Hepatocyte (in vitro differentiated cells): ENCODE measurements around the gene TNFSF11. TPM values are rescaled to one million over a fixed set of nuclear protein-coding genes. Genes with fewer than 3 reads are reported as not detected.

ENCODE experiments used
- DNase-seq: peaks from one replicate; pipeline ENCODE4 v3.0.0-alpha.2; 2016; ENCODE audit warnings: low spot score
- H2AFZ ChIP-seq: fragments of 200-600 bp; sonication (generic); 2 replicates; pipeline ENCODE4 v1.6.0; 2016; ENCODE audit warnings: antibody characterized with exemption, mild to moderate bottlenecking
- H3K27ac ChIP-seq: fragments of 200-600 bp; sonication (generic); 2 replicates; pipeline ENCODE4 v1.5.1; 2016; ENCODE audit warnings: mild to moderate bottlenecking
- H3K27me3 ChIP-seq: fragments of 200-600 bp; sonication (generic); 2 replicates; pipeline ENCODE4 v1.6.1; 2016
- H3K36me3 ChIP-seq: fragments of 200-600 bp; sonication (generic); replicated peaks from 2 replicates; pipeline ENCODE4 v1.5.1; 2016; ENCODE audit warnings: low read depth; ENCODE audit not compliant: insufficient read depth
- H3K4me1 ChIP-seq: fragments of 200-600 bp; sonication (generic); 2 replicates; pipeline ENCODE4 v1.5.1; 2016; ENCODE audit warnings: mild to moderate bottlenecking, moderate library complexity; ENCODE audit not compliant: insufficient read depth
- H3K4me2 ChIP-seq: fragments of 200-600 bp; sonication (generic); 2 replicates; pipeline ENCODE4 v1.6.0; 2016
- H3K4me3 ChIP-seq: fragments of 200-600 bp; sonication (generic); 2 replicates; pipeline ENCODE4 v1.5.1; 2016; ENCODE audit warnings: mild to moderate bottlenecking
- H3K79me2 ChIP-seq: fragments of 200-600 bp; sonication (generic); 2 replicates; pipeline ENCODE4 v1.6.0; 2017; ENCODE audit warnings: mild to moderate bottlenecking
- H3K9me2 ChIP-seq: fragments of 200-600 bp; sonication (generic); replicated peaks from 2 replicates; pipeline ENCODE4 v1.6.0; 2017; ENCODE audit warnings: mild to moderate bottlenecking; ENCODE audit not compliant: insufficient read depth
- H3K9me3 ChIP-seq: fragments of 200-600 bp; sonication (generic); 2 replicates; pipeline ENCODE4 v1.5.1; 2016; ENCODE audit warnings: low read depth, mild to moderate bottlenecking
- H4K20me1 ChIP-seq: fragments of 200-600 bp; sonication (generic); 2 replicates; pipeline ENCODE4 v1.6.0; 2016; ENCODE audit warnings: mild to moderate bottlenecking; ENCODE audit not compliant: insufficient read depth, poor library complexity, severe bottlenecking
- EZH2 ChIP-seq: fragments of 200-600 bp; sonication (generic); IDR thresholded peaks from 2 replicates; pipeline ENCODE4 v1.6.1; 2016; ENCODE audit warnings: antibody characterized with exemption, mild to moderate bottlenecking, borderline replicate concordance
- EZH2phosphoT487 ChIP-seq: fragments of 200-600 bp; sonication (generic); IDR thresholded peaks from one replicate; pipeline ENCODE4 v1.6.1; 2018; ENCODE audit warnings: antibody characterized with exemption, mild to moderate bottlenecking, low read depth, moderate library complexity; ENCODE audit not compliant: unreplicated experiment, severe bottlenecking
- WGBS: methylation state at CpG from one replicate; pipeline ENCODE4 v1.1.6; 2016; ENCODE audit warnings: low lambda C conversion rate; ENCODE audit errors: missing lambda C conversion rate; 5-methylcytosine and 5-hydroxymethylcytosine counted together
- polyA plus RNA-seq: library from polyadenylated mRNA; unstranded; fragments of >200 nt; fragmentation: Nextera tagmentation; extraction: Ambion mirVana; gene quantifications from 2 replicates; pipeline ENCODE4 v1.2.1, GENCODE V29; 2016
- total RNA-seq: library from RNA; depleted of rRNA; stranded (reverse); fragments of >200 nt; gene quantifications from 2 replicates; pipeline ENCODE4 v1.2.3, GENCODE V29; 2014
- TF ChIP-seq, protein P1 (sequence below): fragments of 200-600 bp; sonication (generic); IDR thresholded peaks from 2 replicates; pipeline ENCODE4 v1.5.1; 2016; ENCODE audit warnings: antibody characterized with exemption, mild to moderate bottlenecking; ENCODE audit not compliant: poor library complexity

TNFSF11 gene
- total and polyA plus RNA-seq, 2 experiments from 2014 or later: 0.83 TPM; not detected in 1

DNA sequence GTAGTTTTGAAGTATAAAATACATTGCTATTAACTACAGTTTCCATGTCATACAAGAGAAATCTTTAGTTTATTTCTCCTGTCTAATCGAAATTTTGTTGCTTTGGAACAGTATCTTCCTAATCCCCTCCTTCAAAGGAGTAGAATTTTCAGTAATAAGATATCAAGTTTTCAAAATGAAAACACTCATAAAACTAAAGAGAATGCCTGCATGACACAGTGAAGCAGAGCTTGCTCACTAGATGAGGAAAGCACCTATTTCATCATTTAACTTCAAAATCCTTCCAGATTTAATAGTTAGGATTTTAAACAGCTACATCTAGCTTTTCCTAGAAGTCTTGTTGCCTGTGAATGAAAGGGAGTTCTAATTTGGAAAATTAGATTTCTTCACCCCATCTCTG, 80.8 kb downstream of the TNFSF11 start:
- Histone ChIP-seq H3K4me3 (no peak overlapping the region), H3K4me1 (peaks cover 7% of the 10 kb centered on the region), H3K79me2 (no peaks in the 10 kb centered on the region), H3K4me2 (no peak overlapping the region), H3K27me3 (no peaks in the 10 kb centered on the region), H3K9me2 (no peaks in the 10 kb centered on the region), H3K9me3 (no peaks in the 10 kb centered on the region), H2AFZ (no peak overlapping the region), H3K27ac (no peak overlapping the region), H3K36me3 (no peaks in the 10 kb centered on the region), H4K20me1 (no peaks in the 10 kb centered on the region)
- TF ChIP-seq EZH2phosphoT487 (no peak), EZH2 (no peak)
- TF ChIP-seq, protein P1, sequence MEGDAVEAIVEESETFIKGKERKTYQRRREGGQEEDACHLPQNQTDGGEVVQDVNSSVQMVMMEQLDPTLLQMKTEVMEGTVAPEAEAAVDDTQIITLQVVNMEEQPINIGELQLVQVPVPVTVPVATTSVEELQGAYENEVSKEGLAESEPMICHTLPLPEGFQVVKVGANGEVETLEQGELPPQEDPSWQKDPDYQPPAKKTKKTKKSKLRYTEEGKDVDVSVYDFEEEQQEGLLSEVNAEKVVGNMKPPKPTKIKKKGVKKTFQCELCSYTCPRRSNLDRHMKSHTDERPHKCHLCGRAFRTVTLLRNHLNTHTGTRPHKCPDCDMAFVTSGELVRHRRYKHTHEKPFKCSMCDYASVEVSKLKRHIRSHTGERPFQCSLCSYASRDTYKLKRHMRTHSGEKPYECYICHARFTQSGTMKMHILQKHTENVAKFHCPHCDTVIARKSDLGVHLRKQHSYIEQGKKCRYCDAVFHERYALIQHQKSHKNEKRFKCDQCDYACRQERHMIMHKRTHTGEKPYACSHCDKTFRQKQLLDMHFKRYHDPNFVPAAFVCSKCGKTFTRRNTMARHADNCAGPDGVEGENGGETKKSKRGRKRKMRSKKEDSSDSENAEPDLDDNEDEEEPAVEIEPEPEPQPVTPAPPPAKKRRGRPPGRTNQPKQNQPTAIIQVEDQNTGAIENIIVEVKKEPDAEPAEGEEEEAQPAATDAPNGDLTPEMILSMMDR: no peak
- no peak for DNase-seq
- WGBS: 42% methylated on average over 1 of the region's 1 CpG

DNA sequence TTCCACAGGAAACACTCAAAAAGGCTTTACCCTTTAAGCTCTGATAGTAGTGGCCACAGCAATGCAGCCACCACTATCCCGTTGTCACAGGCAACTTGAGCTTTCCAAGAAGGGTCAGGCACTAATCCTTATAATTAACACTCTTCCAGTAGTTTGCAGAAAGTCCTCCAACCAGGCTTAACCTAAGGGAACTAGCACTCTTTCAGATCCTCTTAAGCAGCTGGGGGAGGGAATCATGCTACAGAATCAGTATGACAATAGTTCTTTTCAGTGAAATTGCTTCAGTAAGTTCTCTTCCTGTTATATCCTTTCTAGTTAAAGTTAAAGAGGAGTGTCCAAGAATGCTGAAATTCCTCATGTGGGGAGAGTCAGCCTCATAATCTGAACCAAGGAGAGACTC, 82.2 kb downstream of the TNFSF11 start:
- Histone ChIP-seq H3K79me2 (no peaks in the 10 kb centered on the region), H3K27me3 (no peaks in the 10 kb centered on the region), H3K9me3 (no peaks in the 10 kb centered on the region), H3K36me3 (no peaks in the 10 kb centered on the region), H3K9me2 (no peaks in the 10 kb centered on the region), H4K20me1 (no peaks in the 10 kb centered on the region), H3K4me2 (no peak overlapping the region), H3K4me1 (peaks cover 7% of the 10 kb centered on the region), H2AFZ (no peak overlapping the region), H3K4me3 (no peak overlapping the region), H3K27ac (no peak overlapping the region)
- DNase-seq: no peak
- 12% methylated on average over 1 of the region's 1 CpG for WGBS
- TF ChIP-seq EZH2phosphoT487 (no peak), EZH2 (no peak)
- TF ChIP-seq, protein P1: no peak

DNA sequence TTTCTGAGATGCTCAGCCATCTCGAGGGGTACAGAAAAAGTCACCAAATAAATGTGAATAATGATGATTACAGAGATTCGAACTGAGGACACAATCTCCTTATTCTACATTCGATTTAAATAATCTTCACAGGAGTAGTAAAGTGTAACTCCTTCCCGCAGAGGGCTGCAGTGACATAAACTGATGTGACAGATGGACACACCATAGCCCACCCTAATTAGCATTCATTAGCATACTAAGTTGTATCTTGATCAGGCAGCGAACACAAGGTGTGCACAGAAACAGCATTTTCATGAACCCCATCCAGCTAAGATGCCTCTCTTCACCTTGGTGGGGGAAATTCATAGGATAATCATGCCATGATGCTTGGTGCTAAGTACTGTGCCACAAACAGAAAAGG, 83.0 kb downstream of the TNFSF11 start:
- no peak overlapping the region for H2AFZ ChIP-seq
- H3K27ac ChIP-seq: no peak overlapping the region
- H3K4me1 ChIP-seq: peaks cover 7% of the 10 kb centered on the region
- no peak for DNase-seq
- H3K4me2 ChIP-seq: no peak overlapping the region
- H4K20me1 ChIP-seq: no peaks in the 10 kb centered on the region
- no peaks in the 10 kb centered on the region for H3K9me2 ChIP-seq
- no peaks in the 10 kb centered on the region for H3K27me3 ChIP-seq
- 90% methylated on average over 5 of the region's 5 CpGs for WGBS
- H3K9me3 ChIP-seq: no peaks in the 10 kb centered on the region
- H3K36me3 ChIP-seq: no peaks in the 10 kb centered on the region
- TF ChIP-seq, protein P1: no peak
- TF ChIP-seq EZH2phosphoT487: no peak
- TF ChIP-seq EZH2: no peak
- H3K4me3 ChIP-seq: no peak overlapping the region
- no peaks in the 10 kb centered on the region for H3K79me2 ChIP-seq

Other genes starting within 250 kb of the TNFSF11 start
- gene FAM216B, start 207.4 kb downstream of the TNFSF11 start, total RNA-seq: 0.80 and 0.90 TPM in 2 replicates
- gene FAM216B, start 207.4 kb downstream of the TNFSF11 start, polyA plus RNA-seq: 1.2 and 2.2 TPM in 2 replicates